HCT116 (cell line): Measurements from ENCODE around the gene UBE2N. TPM values are rescaled to one million over a fixed set of nuclear protein-coding genes. Genes with fewer than 3 reads are reported as not detected.

Experiments
- ATAC-seq: fragments of 200-7000 bp; cut with Tn5 transposase; 2 replicates; pipeline ENCODE4 v1.9.1; 2020; ENCODE audit warnings: mild to moderate bottlenecking, moderate library complexity
- BruUV-seq: library from RNA; stranded (reverse); fragments of 400-500 nt; replicated peaks from 2 replicates; lab custom pipeline; 2021; lab: Mats Ljungman, UMichigan
- CTCF ChIA-PET: fragments of 300-600 bp; sonication (Branson Sonifier 250); formaldehyde crosslinking; loops from one replicate; lab custom pipeline; 2021; ENCODE audit warnings: antibody characterized with exemption; lab: Charles Lee
- POLR2A ChIA-PET: fragments of 300-600, 350-600 bp; sonication (Branson Sonifier 250); formaldehyde crosslinking; loops from one replicate; lab custom pipeline; 2021; ENCODE audit warnings: antibody characterized with exemption; lab: Charles Lee
- RAD21 ChIA-PET, 2 experiments: fragments of 300-600 bp; sonication (Branson Sonifier 250); formaldehyde crosslinking; loops; one replicate each; lab custom pipeline; 2023; ENCODE audit warnings: low total read pairs in 2 of 2; ENCODE audit not compliant: uncharacterized antibody in 2 of 2, unreplicated experiment in 2 of 2, low non-redundant PET in 1 of 2; lab: Charles Lee
- DNase-seq: peaks from one replicate; pipeline ENCODE4 v3.0.0-alpha.2; 2010; ENCODE audit warnings: low read depth, low spot score
- H2AFZ ChIP-seq: fragments of 200-600 bp; shearing (Covaris generic), sonication (generic); 2 replicates; pipeline ENCODE4 v1.6.1; 2017; ENCODE audit warnings: low read depth, mixed run types, mixed read lengths, antibody characterized with exemption, low read length; ENCODE audit not compliant: poor library complexity, severe bottlenecking
- H3K27ac ChIP-seq: 2 replicates; pipeline ENCODE4 v1.5.1; 2012; ENCODE audit warnings: low read depth, low read length
- H3K27me3 ChIP-seq: fragments of 200-600 bp; sonication (generic); 2 replicates; pipeline ENCODE4 v1.6.1; 2016; ENCODE audit warnings: mixed run types, low read length, mixed read lengths; ENCODE audit not compliant: insufficient read depth
- H3K36me3 ChIP-seq, 2 experiments: fragments of 200-500 bp in 1 of 2; fragments of 200-600 bp in 1 of 2; sonication (Bioruptor generic) in 1 of 2; sonication (generic) in 1 of 2; 2 replicates each; pipeline versions ENCODE4 v1.5.1 to v1.6.1; 2014 to 2016; ENCODE audit warnings: low read length in 2 of 2, inconsistent platforms in 1 of 2, mixed read lengths in 1 of 2, mixed run types in 1 of 2; ENCODE audit not compliant: insufficient read depth in 2 of 2, control insufficient read depth in 1 of 2
- H3K4me1 ChIP-seq, 2 experiments: fragments of 200-600 bp in 1 of 2; sonication (generic) in 1 of 2; 2 replicates each; pipeline versions ENCODE4 v1.5.1 to v1.6.1; 2012 to 2017; ENCODE audit warnings: low read length in 2 of 2, inconsistent platforms in 1 of 2, mild to moderate bottlenecking in 1 of 2, mixed read lengths in 1 of 2, mixed run types in 1 of 2, moderate library complexity in 1 of 2; ENCODE audit not compliant: insufficient read depth in 2 of 2, control insufficient read depth in 1 of 2
- H3K4me2 ChIP-seq: fragments of 200-600 bp; sonication (generic); 2 replicates; pipeline ENCODE4 v1.6.1; 2017; ENCODE audit warnings: mixed run types, low read length, mixed read lengths
- H3K4me3 ChIP-seq, 2 experiments: fragments of 200-600 bp in 1 of 2; sonication (generic) in 1 of 2; replicated peaks in 1 of 2; 2 replicates each; pipeline ENCODE4 v1.5.1; 2011 to 2016; ENCODE audit warnings: low read length in 2 of 2, control low read depth in 1 of 2, low read depth in 1 of 2, mild to moderate bottlenecking in 1 of 2, mixed read lengths in 1 of 2, mixed run types in 1 of 2
- H3K79me2 ChIP-seq: fragments of 200-600 bp; sonication (generic); 2 replicates; pipeline ENCODE4 v1.6.1; 2017; ENCODE audit warnings: mild to moderate bottlenecking, mixed run types, low read length, moderate library complexity, mixed read lengths; ENCODE audit not compliant: insufficient read depth
- H3K9ac ChIP-seq: fragments of 200-600 bp; sonication (generic); 2 replicates; pipeline ENCODE4 v1.6.1; 2016; ENCODE audit warnings: low read length, mixed read lengths
- H3K9me2 ChIP-seq: fragments of 200-600 bp; sonication (generic), shearing (Covaris generic); 2 replicates; pipeline ENCODE4 v1.6.1; 2017; ENCODE audit warnings: mixed run types, mild to moderate bottlenecking, moderate library complexity; ENCODE audit not compliant: insufficient read depth
- H3K9me3 ChIP-seq, 2 experiments: fragments of 200-500 bp in 1 of 2; fragments of 200-600 bp in 1 of 2; sonication (Bioruptor generic) in 1 of 2; sonication (generic) in 1 of 2; 2 replicates each; pipeline ENCODE4 v1.6.1; 2014 to 2017; ENCODE audit warnings: low read length in 2 of 2, mixed read lengths in 2 of 2, inconsistent platforms in 1 of 2, low read depth in 1 of 2, mild to moderate bottlenecking in 1 of 2, mixed run types in 1 of 2, moderate library complexity in 1 of 2; ENCODE audit not compliant: control insufficient read depth in 1 of 2, insufficient read depth in 1 of 2
- H4K20me1 ChIP-seq: fragments of 200-600 bp; sonication (generic), shearing (Covaris generic); 2 replicates; pipeline ENCODE4 v1.6.1; 2017; ENCODE audit warnings: mixed run types, mild to moderate bottlenecking, moderate library complexity; ENCODE audit not compliant: insufficient read depth
- EGR1 ChIP-seq: IDR thresholded peaks from 2 replicates; pipeline ENCODE4 v1.6.1; 2012; ENCODE audit warnings: low read depth
- FOSL1 ChIP-seq: IDR thresholded peaks from 2 replicates; pipeline ENCODE4 v1.6.1; 2012; ENCODE audit warnings: low read depth
- SRF ChIP-seq: IDR thresholded peaks from 2 replicates; pipeline ENCODE4 v1.6.1; 2012; ENCODE audit warnings: low read depth
- TCF7L2 ChIP-seq: IDR thresholded peaks from 2 replicates; pipeline ENCODE4 v1.7.0; 2011; ENCODE audit warnings: borderline replicate concordance, inconsistent platforms; ENCODE audit not compliant: insufficient read depth, insufficient read length; ENCODE audit errors: extremely low read depth
- YY1 ChIP-seq: IDR thresholded peaks from 2 replicates; pipeline ENCODE4 v1.6.1; 2011; ENCODE audit warnings: low read length, low read depth, moderate library complexity, mild to moderate bottlenecking; ENCODE audit not compliant: insufficient replicate concordance; ENCODE audit errors: extremely low read depth
- ZFX ChIP-seq: fragments of 450-650 bp; IDR thresholded peaks from 2 replicates; pipeline ENCODE4 v1.6.1; 2017
- ZNF274 ChIP-seq: fragments of 200-500 bp; sonication (Bioruptor generic); IDR thresholded peaks from 2 replicates; pipeline ENCODE4 v1.6.1; 2014; ENCODE audit warnings: mild to moderate bottlenecking, low read depth, low read length, inconsistent platforms
- intact Hi-C: fragments of 100-400 bp; cut with micrococcal nuclease; formaldehyde crosslinking; loops from 2 replicates; pipeline ENCODE4 v1.10.0; 2022
- total RNA-seq: library from RNA; stranded (reverse); gene quantifications from one replicate; pipeline ENCODE4 v1.2.1, GENCODE V29; 2021; ENCODE audit not compliant: unreplicated experiment
- TF ChIP-seq, protein P1 (sequence below): IDR thresholded peaks from 2 replicates; pipeline ENCODE4 v1.6.1; 2012; ENCODE audit warnings: low read depth
- TF ChIP-seq, protein P2 (sequence below): IDR thresholded peaks from 2 replicates; pipeline ENCODE4 v1.6.1; 2012

UBE2N gene
- total RNA-seq, 1 experiment from 2014 or later: 140 TPM

DNA sequence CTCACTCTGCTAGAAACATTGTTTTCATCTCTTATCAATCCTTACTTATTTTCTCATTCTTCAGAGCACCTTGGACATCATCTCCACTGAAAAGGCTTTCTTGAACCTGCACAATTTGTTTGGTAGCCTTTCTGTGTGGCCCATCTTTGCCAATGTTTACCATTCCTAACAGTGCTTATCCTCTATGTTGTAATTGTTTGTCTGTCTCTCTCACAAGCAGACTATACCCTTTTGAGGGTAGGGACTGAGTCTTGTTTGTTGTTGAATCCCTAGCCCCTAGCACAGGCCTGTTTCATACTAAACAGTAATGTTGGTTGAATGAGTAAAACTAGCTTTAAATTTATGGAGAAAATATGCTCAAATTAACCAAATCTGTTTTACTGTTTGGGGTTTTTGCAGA is 34.8 kb upstream of the UBE2N start:
- ChIA-PET POLR2A (no interaction called here), RAD21 (no interaction called here), CTCF (interaction anchor here (0.9 kb wide), 1 partner anchor 599 kb away, joined by 3 read pairs; no protein-coding TSS in a partner anchor)
- DNase-seq: no peak
- intact Hi-C loops: no loop called here
- Histone ChIP-seq H3K4me3 (no peak overlapping the region), H3K9me2 (no peaks in the 10 kb centered on the region), H3K79me2 (peaks cover 58% of the 10 kb centered on the region), H3K9ac (no peak overlapping the region), H2AFZ (no peak overlapping the region), H3K4me1 (no peaks in the 10 kb centered on the region), H3K27ac (no peak overlapping the region), H3K36me3 (peaks cover 34 to 55% of the 10 kb centered on the region in 2 experiments; a peak in 3 of 4 replicates), H3K27me3 (no peaks in the 10 kb centered on the region), H4K20me1 (no peaks in the 10 kb centered on the region), H3K4me2 (no peak overlapping the region), H3K9me3 (no peaks in the 10 kb centered on the region)
- TF ChIP-seq, protein P1, sequence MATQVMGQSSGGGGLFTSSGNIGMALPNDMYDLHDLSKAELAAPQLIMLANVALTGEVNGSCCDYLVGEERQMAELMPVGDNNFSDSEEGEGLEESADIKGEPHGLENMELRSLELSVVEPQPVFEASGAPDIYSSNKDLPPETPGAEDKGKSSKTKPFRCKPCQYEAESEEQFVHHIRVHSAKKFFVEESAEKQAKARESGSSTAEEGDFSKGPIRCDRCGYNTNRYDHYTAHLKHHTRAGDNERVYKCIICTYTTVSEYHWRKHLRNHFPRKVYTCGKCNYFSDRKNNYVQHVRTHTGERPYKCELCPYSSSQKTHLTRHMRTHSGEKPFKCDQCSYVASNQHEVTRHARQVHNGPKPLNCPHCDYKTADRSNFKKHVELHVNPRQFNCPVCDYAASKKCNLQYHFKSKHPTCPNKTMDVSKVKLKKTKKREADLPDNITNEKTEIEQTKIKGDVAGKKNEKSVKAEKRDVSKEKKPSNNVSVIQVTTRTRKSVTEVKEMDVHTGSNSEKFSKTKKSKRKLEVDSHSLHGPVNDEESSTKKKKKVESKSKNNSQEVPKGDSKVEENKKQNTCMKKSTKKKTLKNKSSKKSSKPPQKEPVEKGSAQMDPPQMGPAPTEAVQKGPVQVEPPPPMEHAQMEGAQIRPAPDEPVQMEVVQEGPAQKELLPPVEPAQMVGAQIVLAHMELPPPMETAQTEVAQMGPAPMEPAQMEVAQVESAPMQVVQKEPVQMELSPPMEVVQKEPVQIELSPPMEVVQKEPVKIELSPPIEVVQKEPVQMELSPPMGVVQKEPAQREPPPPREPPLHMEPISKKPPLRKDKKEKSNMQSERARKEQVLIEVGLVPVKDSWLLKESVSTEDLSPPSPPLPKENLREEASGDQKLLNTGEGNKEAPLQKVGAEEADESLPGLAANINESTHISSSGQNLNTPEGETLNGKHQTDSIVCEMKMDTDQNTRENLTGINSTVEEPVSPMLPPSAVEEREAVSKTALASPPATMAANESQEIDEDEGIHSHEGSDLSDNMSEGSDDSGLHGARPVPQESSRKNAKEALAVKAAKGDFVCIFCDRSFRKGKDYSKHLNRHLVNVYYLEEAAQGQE: no peak
- TF ChIP-seq ZFX: no peak
- TF ChIP-seq FOSL1: no peak
- no peak for TF ChIP-seq SRF
- TF ChIP-seq TCF7L2: no peak
- no peak for TF ChIP-seq YY1
- no peak for TF ChIP-seq EGR1
- TF ChIP-seq, protein P2, sequence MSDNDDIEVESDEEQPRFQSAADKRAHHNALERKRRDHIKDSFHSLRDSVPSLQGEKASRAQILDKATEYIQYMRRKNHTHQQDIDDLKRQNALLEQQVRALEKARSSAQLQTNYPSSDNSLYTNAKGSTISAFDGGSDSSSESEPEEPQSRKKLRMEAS: no peak
- no peak for TF ChIP-seq ZNF274
- no TSS peak for BruUV-seq
- no peak for ATAC-seq
